ENCODE measurements around the gene PATJ. TPM values are rescaled to one million over a fixed set of nuclear protein-coding genes. Genes with fewer than 3 reads are reported as not detected.

Gene PATJ
- total RNA-seq, 1 experiment from 2014 or later, result 72.2 TPM

DNA sequence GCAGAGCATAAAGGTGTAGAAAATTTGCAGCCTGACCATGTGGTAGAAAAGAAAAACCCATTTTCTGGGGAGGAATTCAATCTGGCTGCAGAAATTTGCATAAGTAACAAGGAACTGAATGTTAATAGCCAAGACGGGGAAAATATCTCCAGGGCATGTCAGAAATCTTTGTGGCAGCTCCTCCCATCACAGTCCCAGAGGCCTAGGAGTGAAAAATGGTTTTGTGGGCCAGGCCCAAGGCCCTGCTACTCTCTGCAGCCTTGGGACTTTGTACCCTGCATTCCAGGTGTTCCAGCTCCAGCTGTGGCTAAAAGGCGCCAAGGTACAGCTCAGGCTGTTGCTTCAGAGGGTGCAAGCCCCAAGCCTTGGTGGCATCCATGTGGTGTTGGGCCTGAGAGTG, 152.9 kb downstream of the PATJ start:
- no peaks in the 10 kb centered on the region for H3K4me1 Mint-ChIP-seq (ENCODE audit: low read depth, unreplicated experiment)
- intact Hi-C loops (cut with micrococcal nuclease; ENCODE audit: unreplicated experiment), result no loop called here
- DNase-seq, result no peak
- no TSS peak for BruUV-seq (replicated peaks)
- CTCF ChIA-PET, result no interaction called here
- H3K27me3 Mint-ChIP-seq (ENCODE audit: unreplicated experiment), result no peaks in the 10 kb centered on the region
- H3K9me3 Mint-ChIP-seq (ENCODE audit: low read depth, unreplicated experiment), result peaks cover 6% of the 10 kb centered on the region
- H3K4me3 Mint-ChIP-seq (ENCODE audit: low read depth, unreplicated experiment), result no peak overlapping the region
- H3K27ac Mint-ChIP-seq (ENCODE audit: unreplicated experiment), result no peak overlapping the region
- H3K36me3 Mint-ChIP-seq (ENCODE audit: insufficient read depth, unreplicated experiment), result peaks cover 16% of the 10 kb centered on the region
- TF ChIP-seq, protein P1, sequence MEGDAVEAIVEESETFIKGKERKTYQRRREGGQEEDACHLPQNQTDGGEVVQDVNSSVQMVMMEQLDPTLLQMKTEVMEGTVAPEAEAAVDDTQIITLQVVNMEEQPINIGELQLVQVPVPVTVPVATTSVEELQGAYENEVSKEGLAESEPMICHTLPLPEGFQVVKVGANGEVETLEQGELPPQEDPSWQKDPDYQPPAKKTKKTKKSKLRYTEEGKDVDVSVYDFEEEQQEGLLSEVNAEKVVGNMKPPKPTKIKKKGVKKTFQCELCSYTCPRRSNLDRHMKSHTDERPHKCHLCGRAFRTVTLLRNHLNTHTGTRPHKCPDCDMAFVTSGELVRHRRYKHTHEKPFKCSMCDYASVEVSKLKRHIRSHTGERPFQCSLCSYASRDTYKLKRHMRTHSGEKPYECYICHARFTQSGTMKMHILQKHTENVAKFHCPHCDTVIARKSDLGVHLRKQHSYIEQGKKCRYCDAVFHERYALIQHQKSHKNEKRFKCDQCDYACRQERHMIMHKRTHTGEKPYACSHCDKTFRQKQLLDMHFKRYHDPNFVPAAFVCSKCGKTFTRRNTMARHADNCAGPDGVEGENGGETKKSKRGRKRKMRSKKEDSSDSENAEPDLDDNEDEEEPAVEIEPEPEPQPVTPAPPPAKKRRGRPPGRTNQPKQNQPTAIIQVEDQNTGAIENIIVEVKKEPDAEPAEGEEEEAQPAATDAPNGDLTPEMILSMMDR (IDR thresholded peaks at IDR 0.05; ENCODE audit: unreplicated experiment), result no peak

DNA sequence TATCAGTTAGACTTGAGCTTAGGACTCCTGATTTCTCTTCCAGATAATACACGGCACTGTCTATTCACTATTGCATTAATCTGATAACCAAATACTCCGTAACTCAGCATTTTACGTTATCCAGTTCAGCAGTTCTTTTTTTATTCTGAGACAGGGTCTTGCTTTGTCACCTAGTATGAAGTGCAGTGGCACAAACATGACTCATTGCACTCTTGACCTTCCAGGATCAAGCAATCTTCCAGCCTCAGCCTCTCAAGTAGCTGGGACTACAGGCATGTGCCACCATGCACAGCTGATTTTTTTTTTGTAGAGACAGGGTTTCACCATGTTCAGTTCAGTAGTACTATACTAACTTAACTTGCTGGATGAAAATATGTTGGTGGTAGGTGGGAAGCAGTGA, 156.4 kb downstream of the PATJ start:
- Mint-ChIP-seq H3K27me3 (ENCODE audit: unreplicated experiment) (no peaks in the 10 kb centered on the region), H3K27ac (ENCODE audit: unreplicated experiment) (no peak overlapping the region), H3K4me1 (ENCODE audit: low read depth, unreplicated experiment) (no peaks in the 10 kb centered on the region), H3K9me3 (ENCODE audit: low read depth, unreplicated experiment) (peaks cover 6% of the 10 kb centered on the region), H3K4me3 (ENCODE audit: low read depth, unreplicated experiment) (no peak overlapping the region), H3K36me3 (ENCODE audit: insufficient read depth, unreplicated experiment) (peaks cover 13% of the 10 kb centered on the region)
- CTCF ChIA-PET, result interaction anchor here (0.7 kb wide), 1 partner anchor 149 kb away, joined by 3 read pairs; no protein-coding TSS in a partner anchor
- no TSS peak for BruUV-seq (replicated peaks)
- TF ChIP-seq, protein P1 (IDR thresholded peaks at IDR 0.05; ENCODE audit: unreplicated experiment), result no peak
- intact Hi-C loops (cut with micrococcal nuclease; ENCODE audit: unreplicated experiment), result no loop called here
- no peak for DNase-seq

- no peaks in the 10 kb centered on the region for H3K36me3 Mint-ChIP-seq (ENCODE audit: insufficient read depth, unreplicated experiment)
- intact Hi-C loops (cut with micrococcal nuclease; ENCODE audit: unreplicated experiment), result no loop called here
- H3K4me3 Mint-ChIP-seq (ENCODE audit: low read depth, unreplicated experiment), result no peak overlapping the region
- no TSS peak for BruUV-seq (replicated peaks)
- no peaks in the 10 kb centered on the region for H3K9me3 Mint-ChIP-seq (ENCODE audit: low read depth, unreplicated experiment)
- H3K27ac Mint-ChIP-seq (ENCODE audit: unreplicated experiment), result no peak overlapping the region
- TF ChIP-seq, protein P1 (IDR thresholded peaks at IDR 0.05; ENCODE audit: unreplicated experiment), result no peak
- no peak for DNase-seq
- CTCF ChIA-PET, result no interaction called here
- no peaks in the 10 kb centered on the region for H3K27me3 Mint-ChIP-seq (ENCODE audit: unreplicated experiment)
- H3K4me1 Mint-ChIP-seq (ENCODE audit: low read depth, unreplicated experiment), result no peaks in the 10 kb centered on the region
Observed at GRCh38 chr1:61904354-61904753, 162.1 kb downstream of the PATJ start.

DNA sequence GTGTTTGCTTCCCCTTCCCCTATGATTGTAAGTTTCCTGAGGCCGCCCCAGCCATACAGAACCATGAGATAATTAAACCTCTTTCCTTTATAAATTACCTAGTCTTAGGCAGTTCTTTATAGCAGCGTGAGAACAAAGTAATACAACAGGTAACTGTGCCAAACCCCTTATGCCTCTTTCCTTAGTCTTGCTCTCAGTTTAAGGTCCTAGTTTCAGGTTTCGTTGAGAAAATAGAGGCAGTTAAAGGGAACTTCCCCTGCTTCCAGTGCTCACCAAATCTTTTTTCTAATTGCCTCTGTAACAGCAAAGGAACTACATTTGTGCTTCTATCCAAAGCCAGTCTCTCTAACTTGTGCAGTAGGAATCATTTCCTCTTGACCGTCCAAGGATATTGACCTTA, 164.8 kb downstream of the PATJ start:
- H3K27ac Mint-ChIP-seq (ENCODE audit: unreplicated experiment), result no peak overlapping the region
- H3K4me1 Mint-ChIP-seq (ENCODE audit: low read depth, unreplicated experiment), result no peaks in the 10 kb centered on the region
- TF ChIP-seq, protein P1 (IDR thresholded peaks at IDR 0.05; ENCODE audit: unreplicated experiment), result no peak
- H3K36me3 Mint-ChIP-seq (ENCODE audit: insufficient read depth, unreplicated experiment), result no peaks in the 10 kb centered on the region
- DNase-seq, result no peak
- intact Hi-C loops (cut with micrococcal nuclease; ENCODE audit: unreplicated experiment), result no loop called here
- no TSS peak for BruUV-seq (replicated peaks)
- H3K4me3 Mint-ChIP-seq (ENCODE audit: low read depth, unreplicated experiment), result no peak overlapping the region
- no peaks in the 10 kb centered on the region for H3K27me3 Mint-ChIP-seq (ENCODE audit: unreplicated experiment)
- CTCF ChIA-PET, result no interaction called here
- no peaks in the 10 kb centered on the region for H3K9me3 Mint-ChIP-seq (ENCODE audit: low read depth, unreplicated experiment)

Measured in Calu3 (cell line).